ENCODE results near the gene DOCK7.
"Not testable (repeated sequence)": the region's sequence is repeated elsewhere in the genome, so short reads cannot be mapped to it uniquely, and the experiment has no call there.

The DOCK7 gene

GRCh38 chr1:62527346-62527745 lies 160.8 kb downstream of the DOCK7 start:
- not testable (repeated sequence) for DNase-seq

- DNase-seq: no peak
These were observed 164.3 kb downstream of the DOCK7 start for GRCh38 chr1:62523860-62524259.

GRCh38 chr1:62516600-62516999 lies 171.6 kb downstream of the DOCK7 start:
- no peak for DNase-seq

GRCh38 chr1:62514746-62515423 lies 173.3 kb downstream of the DOCK7 start:
- no peak for DNase-seq

- no peak for DNase-seq
These were observed 175.2 kb downstream of the DOCK7 start for GRCh38 chr1:62513013-62513412.

- no peak for DNase-seq
These were observed 179.2 kb downstream of the DOCK7 start for GRCh38 chr1:62509028-62509427.

GRCh38 chr1:62508187-62508758 lies 179.9 kb downstream of the DOCK7 start:
- no peak for DNase-seq

GRCh38 chr1:62500210-62500609 lies 188.0 kb downstream of the DOCK7 start:
- DNase-seq: no peak

GRCh38 chr1:62494137-62494536 lies 194.0 kb downstream of the DOCK7 start:
- DNase-seq: no peak

- no peak for DNase-seq
These were observed 194.5 kb downstream of the DOCK7 start for GRCh38 chr1:62493656-62494055.

- no peak for DNase-seq
These were observed 195.7 kb downstream of the DOCK7 start for GRCh38 chr1:62492521-62492920.

- DNase-seq: no peak
These were observed 200.2 kb downstream of the DOCK7 start for GRCh38 chr1:62487956-62488355.

GRCh38 chr1:62484824-62485468 lies 203.2 kb downstream of the DOCK7 start:
- no peak for DNase-seq

GRCh38 chr1:62481681-62482080 lies 206.5 kb downstream of the DOCK7 start:
- no peak for DNase-seq

- no peak for DNase-seq
These were observed 211.5 kb downstream of the DOCK7 start for GRCh38 chr1:62476525-62477219.

GRCh38 chr1:62467092-62467491 lies 221.1 kb downstream of the DOCK7 start:
- no peak for DNase-seq

- no peak for DNase-seq
These were observed 225.8 kb downstream of the DOCK7 start for GRCh38 chr1:62462370-62462769.

GRCh38 chr1:62457955-62458354 lies 230.2 kb downstream of the DOCK7 start:
- no peak for DNase-seq

- no peak for DNase-seq
These were observed 235.2 kb downstream of the DOCK7 start for GRCh38 chr1:62452951-62453350.

GRCh38 chr1:62450301-62450700 lies 237.9 kb downstream of the DOCK7 start:
- no peak for DNase-seq

GRCh38 chr1:62448221-62448933 lies 239.8 kb downstream of the DOCK7 start:
- no peak for DNase-seq

- no peak for DNase-seq
These were observed 243.5 kb downstream of the DOCK7 start for GRCh38 chr1:62444701-62445100.
